C4-2B (cell line): ENCODE data around the gene CLEC2A.
"Not testable (repeated sequence)": the region's sequence is repeated elsewhere in the genome, so short reads cannot be mapped to it uniquely, and the experiment has no call there.

Experiments used
- H3K27ac ChIP-seq: fragments of 450-650 bp; 2 replicates; pipeline ENCODE4 v1.5.1; 2017
- ZFX ChIP-seq: fragments of 450-650 bp; IDR thresholded peaks from 2 replicates; pipeline ENCODE4 v1.6.1; 2017
- TF ChIP-seq, protein P1 (sequence below): fragments of 450-650 bp; conservative IDR thresholded peaks from 2 replicates; pipeline ENCODE4 v1.5.1; 2017; ENCODE audit warnings: mild to moderate bottlenecking

Gene CLEC2A, protein sequence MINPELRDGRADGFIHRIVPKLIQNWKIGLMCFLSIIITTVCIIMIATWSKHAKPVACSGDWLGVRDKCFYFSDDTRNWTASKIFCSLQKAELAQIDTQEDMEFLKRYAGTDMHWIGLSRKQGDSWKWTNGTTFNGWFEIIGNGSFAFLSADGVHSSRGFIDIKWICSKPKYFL

DNA sequence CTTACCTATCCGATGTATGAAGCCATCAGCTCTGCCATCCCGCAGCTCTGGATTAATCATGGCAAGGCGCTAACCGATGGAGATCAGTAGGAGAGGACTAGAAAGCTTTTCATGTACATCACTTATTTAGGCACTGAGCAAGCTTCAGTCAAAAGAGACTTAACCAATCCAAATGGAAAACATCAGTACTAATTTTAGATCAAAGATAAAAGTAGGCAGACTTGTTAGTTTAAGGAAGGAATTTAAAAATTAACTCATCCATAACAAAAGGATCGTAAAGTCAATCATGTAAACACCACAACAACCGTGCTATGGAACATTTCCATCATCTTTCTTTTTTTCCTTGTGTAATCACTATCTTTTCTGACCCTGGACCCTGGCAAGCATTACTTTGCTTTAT is at the start of gene CLEC2A:
TSS of gene CLEC2A (minus strand) at position 101 of the 400 bp plus-strand sequence. CDS start at position 60, 41 bp downstream.
- TF ChIP-seq, protein P1, sequence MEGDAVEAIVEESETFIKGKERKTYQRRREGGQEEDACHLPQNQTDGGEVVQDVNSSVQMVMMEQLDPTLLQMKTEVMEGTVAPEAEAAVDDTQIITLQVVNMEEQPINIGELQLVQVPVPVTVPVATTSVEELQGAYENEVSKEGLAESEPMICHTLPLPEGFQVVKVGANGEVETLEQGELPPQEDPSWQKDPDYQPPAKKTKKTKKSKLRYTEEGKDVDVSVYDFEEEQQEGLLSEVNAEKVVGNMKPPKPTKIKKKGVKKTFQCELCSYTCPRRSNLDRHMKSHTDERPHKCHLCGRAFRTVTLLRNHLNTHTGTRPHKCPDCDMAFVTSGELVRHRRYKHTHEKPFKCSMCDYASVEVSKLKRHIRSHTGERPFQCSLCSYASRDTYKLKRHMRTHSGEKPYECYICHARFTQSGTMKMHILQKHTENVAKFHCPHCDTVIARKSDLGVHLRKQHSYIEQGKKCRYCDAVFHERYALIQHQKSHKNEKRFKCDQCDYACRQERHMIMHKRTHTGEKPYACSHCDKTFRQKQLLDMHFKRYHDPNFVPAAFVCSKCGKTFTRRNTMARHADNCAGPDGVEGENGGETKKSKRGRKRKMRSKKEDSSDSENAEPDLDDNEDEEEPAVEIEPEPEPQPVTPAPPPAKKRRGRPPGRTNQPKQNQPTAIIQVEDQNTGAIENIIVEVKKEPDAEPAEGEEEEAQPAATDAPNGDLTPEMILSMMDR, result no peak
- no peak for TF ChIP-seq ZFX
- peak within 1 kb of the TSS; percentile 52 for H3K27ac ChIP-seq

DNA sequence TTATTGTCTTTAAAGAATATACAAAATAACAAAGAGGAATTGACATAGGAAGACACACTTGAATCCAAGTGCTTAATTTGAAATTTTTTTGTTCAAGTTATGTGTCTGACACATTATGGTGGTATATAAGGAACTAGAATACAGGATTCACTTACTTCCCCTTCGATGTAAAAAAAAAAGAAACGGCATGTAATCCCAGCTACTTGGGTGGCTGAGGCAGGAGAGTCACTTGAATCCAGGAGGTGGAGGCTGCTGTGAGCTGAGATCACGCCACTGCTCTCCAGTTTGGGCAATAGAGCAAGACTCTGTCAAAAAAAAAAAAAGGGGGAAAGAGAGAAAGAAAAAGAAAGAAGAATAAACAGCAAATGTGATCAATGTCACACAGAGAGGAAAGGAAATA is 48.0 kb upstream of the CLEC2A start:
- TF ChIP-seq, protein P1, result no peak
- no peak for TF ChIP-seq ZFX
- no peak overlapping the region for H3K27ac ChIP-seq

DNA sequence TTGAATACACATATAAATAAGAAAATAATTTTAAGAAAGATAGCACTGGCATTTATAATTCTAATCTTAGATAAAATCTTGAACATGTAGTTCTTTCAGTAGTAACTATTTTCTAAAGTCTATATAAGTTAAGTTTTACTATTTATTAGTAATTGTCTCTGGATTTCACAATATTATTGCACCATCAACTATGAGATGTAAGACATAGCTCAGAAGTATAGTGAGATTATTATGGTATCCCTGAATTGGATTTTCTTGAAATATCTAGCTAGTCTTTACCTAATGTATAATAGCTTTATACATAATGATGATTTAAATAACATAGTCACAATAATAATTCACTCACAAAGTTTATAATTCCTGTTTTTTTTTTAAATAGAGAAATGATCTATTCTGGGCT is 45.7 kb upstream of the CLEC2A start:
- TF ChIP-seq ZFX, result no peak
- TF ChIP-seq, protein P1, result no peak
- no peak overlapping the region for H3K27ac ChIP-seq

DNA sequence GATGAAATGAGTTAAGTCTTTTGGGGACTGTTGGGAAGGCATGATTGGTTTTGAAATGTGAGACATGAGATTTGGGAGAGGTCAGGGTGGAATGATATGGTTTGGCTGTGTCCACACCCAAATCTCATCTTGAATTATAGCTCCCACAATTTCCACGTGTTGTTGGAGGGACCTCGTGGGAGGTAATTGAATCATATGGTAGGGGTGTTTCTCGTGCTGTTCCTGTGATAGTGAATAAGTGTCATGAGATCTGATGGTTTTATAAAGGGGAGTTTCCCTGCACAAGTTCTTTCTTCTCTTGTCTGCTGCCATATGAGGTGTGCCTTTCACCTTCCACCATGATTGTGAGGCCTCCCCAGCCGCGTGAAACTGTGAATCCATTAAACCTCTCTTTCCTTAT is 44.5 kb upstream of the CLEC2A start:
- H3K27ac ChIP-seq, result not testable (repeated sequence)

DNA sequence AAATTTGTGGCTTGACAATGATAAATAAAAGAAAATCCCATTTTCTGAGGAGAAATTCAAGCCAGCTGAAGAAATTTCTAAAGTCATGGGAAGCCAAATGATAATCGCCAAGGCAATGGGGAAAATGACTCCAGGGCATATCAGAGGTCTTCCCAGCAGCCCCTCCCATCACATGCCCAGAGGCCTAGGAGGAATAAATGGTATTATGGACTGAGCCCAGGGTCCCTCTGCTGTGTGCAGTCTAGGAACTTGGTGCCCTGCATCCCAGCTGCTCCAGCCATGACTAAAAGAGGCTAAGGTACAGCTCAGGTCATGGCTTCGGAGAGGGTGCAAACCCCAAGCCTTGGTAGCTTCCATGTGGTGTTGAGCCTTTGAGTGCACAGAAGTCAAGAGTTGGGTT is 43.4 kb upstream of the CLEC2A start:
- TF ChIP-seq, protein P1, result no peak
- TF ChIP-seq ZFX, result no peak
- H3K27ac ChIP-seq, result no peak overlapping the region

DNA sequence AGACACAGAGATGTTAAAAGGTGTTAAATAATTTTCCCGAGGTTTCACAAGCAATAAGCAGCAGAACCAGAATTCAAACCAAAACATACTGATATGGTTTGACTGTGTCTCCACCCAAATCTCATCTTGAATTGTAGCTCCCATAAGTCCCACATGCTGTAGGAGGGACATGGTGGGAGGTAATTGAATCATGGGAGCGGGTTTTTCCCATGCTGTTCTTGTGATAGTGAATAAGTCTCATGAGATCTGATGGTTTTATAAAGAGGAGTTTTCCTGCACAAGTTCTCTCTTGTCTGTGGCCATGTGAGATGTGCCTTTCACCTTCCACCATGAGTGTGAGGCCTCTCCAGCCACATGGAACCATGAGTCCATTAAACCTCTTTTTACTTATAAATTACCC is 42.6 kb upstream of the CLEC2A start:
- H3K27ac ChIP-seq, result not testable (repeated sequence)

DNA sequence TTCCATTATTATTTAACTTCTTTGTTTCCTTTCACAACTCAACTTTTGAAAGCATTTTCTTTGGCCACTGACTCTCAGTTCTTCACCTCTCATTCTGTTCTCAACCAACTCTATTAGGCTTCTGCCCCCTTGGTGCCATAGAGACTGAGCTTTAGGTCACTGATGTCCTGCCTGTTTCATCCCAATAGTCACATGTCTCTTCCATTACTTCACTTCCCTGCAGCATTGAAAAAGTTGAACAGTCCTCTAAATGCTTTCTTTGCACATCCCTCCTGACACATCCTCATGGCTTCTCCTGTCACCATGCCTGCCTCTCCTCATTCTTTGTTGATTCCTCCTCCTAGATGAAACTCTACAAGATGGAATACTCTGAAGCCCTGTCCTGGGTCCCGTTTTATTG is 41.8 kb upstream of the CLEC2A start:
- TF ChIP-seq, protein P1, result no peak
- TF ChIP-seq ZFX, result no peak
- H3K27ac ChIP-seq, result no peak overlapping the region

DNA sequence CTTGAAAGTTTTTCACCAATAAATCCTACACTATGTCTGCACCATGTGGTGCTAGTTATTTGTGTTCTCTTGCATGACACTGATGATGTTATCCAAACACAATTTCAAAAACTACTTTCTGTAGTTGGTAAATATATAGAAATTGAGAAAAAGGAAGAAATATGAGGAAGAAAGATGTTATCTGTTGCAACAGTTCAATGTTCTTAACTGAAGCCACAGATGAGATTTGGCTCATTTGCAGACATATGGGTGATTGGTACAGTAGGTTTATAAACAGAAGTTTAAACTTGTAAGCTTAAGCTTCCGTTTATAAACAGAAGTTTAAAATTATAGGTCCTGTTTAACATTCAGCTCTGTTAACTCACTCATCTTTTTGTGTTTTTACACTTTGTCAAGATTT is 39.0 kb upstream of the CLEC2A start, which contains the start of gene CLEC12A:
TSS of gene CLEC12A (plus strand) at position 229 of the 400 bp plus-strand sequence. CDS start 188 bp downstream, outside the sequence.
- no peak within 1 kb of the TSS for H3K27ac ChIP-seq
- TF ChIP-seq, protein P1, result no peak
- TF ChIP-seq ZFX, result no peak
